ENCODE results near the gene RPS21. TPM values are rescaled to one million over a fixed set of nuclear protein-coding genes. Genes with fewer than 3 reads are reported as not detected.
A peak's percentile ranks its signal among the peaks of the same experiment; 100 is the strongest.

The RPS21 gene
- total RNA-seq, 1 donor from 2014 or later, result 1,737 TPM

DNA sequence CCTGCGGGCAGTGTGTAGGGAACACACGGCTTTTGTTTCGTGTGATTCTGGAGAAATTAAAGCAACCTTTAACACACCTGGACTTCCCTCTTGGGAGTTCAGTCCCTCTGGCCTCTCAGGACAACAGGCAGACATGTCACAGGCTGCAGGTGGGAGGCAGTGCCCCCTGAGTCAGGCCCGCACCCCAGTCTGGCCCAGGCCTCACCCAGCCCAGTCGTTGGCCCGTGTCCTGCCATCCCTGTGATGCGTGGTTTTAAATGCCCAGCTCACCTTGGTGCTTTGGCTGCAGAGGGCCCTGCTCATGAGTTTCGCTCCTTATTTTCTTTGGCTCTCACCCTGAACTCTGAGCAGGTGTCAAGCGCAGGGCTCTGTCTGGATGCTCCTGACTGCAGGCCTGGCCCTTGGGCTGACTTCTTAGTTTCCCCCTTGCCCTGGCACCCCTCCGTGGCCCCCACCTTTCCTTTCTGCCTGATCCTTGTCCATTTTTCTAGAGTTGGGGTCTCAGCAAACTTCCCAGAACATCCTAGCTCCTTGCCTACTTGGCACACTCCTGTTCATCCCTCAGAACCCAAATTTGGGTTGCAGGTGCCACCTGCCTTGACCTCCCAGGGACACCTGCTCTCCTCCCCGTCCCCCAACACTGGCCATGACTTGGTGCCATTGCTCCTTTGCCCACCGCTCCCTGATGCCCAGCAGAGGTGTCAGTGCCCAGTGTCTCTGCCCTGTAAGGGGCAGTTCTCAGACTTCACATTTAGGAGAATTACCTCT lies 22.4 kb downstream of the RPS21 start:
- Histone ChIP-seq H3K27me3 (ENCODE audit: control insufficient read depth, insufficient read depth, low read length) (no peaks in the 10 kb centered on the region), H3K36me3 (ENCODE audit: control insufficient read depth, insufficient read depth, low read length) (no peaks in the 10 kb centered on the region), H3K4me3 (ENCODE audit: low read depth, low read length) (no peak overlapping the region)
- FAIRE-seq (no peak), DNase-seq (ENCODE audit: low read depth) (no peak)
- TF ChIP-seq CTCF (IDR thresholded peaks at IDR 0.05; ENCODE audit: insufficient read depth, low read length, severe bottlenecking), result no peak

DNA sequence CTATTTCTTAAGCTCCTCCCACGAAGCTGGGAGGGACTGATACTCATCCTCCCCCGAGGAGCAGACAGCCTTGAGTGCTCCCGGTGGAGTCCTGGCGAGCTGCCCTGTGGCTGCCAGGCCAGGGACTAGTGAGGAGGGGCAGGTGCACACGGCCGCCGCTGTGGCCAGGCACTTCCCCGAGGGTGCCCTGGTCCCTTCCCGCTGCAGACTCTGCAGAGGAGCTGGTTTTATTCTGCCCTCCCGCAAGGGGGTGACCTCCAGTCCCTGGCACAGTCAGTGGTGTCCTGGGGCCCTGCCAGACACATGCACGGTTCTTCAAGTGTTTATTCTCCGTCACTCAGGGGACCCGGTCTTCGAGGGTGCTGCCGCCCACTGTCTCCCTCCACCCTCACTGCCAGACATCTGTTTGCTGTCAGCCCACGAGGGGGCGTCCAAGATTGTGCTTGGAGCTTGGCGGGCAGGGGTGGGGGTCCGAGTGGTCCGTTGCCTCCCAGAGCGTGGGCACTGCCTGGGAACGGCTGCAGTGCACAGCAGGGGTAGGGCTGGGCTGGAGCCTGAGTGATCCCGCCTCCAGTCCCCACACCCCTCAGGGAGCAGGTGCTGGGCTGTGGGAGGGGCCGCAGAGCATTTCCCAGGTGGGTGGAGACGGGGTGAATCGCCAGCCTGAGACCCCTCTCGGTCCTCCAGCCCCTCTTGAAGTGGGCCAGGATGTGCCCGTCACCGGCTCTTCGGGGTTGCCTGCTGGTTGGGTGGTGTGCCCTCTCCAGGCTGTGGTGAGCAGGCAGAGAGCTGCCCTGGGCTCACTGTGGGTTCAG lies 23.2 kb downstream of the RPS21 start:
- Histone ChIP-seq H3K36me3 (ENCODE audit: control insufficient read depth, insufficient read depth, low read length) (no peaks in the 10 kb centered on the region), H3K4me3 (ENCODE audit: low read depth, low read length) (no peak overlapping the region), H3K27me3 (ENCODE audit: control insufficient read depth, insufficient read depth, low read length) (no peaks in the 10 kb centered on the region)
- no peak for DNase-seq (ENCODE audit: low read depth)
- peak; percentile 59 for TF ChIP-seq CTCF (IDR thresholded peaks at IDR 0.05; ENCODE audit: insufficient read depth, low read length, severe bottlenecking)
- FAIRE-seq, result no peak

DNA sequence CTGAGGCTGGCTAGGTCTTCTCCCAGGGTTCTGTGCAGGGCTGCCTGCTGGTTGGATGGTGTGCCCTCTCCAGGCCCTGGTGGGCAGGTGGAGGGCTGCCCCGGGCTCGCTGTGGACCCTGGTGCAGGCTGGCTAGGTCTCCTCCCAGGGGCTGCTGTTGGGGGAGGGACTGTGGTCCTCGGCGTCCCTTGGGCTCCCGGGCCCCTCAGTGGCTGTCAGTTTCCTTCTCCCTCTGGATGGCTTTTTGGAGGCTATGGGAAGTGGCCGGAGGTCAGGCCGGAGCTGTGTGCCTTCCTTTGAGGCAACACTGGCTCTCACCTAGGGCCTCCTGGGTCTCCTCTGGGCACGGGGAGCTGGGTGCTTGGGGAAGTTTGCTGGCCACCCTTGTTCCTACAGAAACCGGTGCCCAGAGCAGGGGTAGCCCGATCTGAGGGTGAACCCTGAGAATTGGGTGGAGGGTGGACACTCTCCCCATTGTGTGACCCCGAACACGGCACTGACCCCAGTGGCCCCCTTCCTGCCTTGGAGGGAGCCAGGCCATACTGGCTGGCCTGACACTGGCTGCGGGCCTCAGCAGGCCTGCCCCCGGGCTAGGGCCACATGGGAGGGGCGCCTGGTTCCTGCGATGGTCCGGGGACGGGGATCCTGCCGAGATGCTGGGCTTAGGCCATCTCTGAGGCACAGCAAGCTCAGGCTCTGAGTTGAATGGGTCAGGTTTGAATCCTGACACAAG lies 24.0 kb downstream of the RPS21 start:
- Histone ChIP-seq H3K4me3 (ENCODE audit: low read depth, low read length) (no peak overlapping the region), H3K27me3 (ENCODE audit: control insufficient read depth, insufficient read depth, low read length) (no peaks in the 10 kb centered on the region), H3K36me3 (ENCODE audit: control insufficient read depth, insufficient read depth, low read length) (no peaks in the 10 kb centered on the region)
- FAIRE-seq (no peak), DNase-seq (ENCODE audit: low read depth) (no peak)
- no peak for TF ChIP-seq CTCF (IDR thresholded peaks at IDR 0.05; ENCODE audit: insufficient read depth, low read length, severe bottlenecking)

GRCh38 chr20:62411479-62412193 lies 24.7 kb downstream of the RPS21 start:
- DNase-seq (ENCODE audit: low read depth) (no peak), FAIRE-seq (no peak)
- no peaks in the 10 kb centered on the region for H3K36me3 ChIP-seq (ENCODE audit: control insufficient read depth, insufficient read depth, low read length)
- TF ChIP-seq CTCF (IDR thresholded peaks at IDR 0.05; ENCODE audit: insufficient read depth, low read length, severe bottlenecking), result no peak
- H3K27me3 ChIP-seq (ENCODE audit: control insufficient read depth, insufficient read depth, low read length), result no peaks in the 10 kb centered on the region
- no peak overlapping the region for H3K4me3 ChIP-seq (ENCODE audit: low read depth, low read length)

DNA sequence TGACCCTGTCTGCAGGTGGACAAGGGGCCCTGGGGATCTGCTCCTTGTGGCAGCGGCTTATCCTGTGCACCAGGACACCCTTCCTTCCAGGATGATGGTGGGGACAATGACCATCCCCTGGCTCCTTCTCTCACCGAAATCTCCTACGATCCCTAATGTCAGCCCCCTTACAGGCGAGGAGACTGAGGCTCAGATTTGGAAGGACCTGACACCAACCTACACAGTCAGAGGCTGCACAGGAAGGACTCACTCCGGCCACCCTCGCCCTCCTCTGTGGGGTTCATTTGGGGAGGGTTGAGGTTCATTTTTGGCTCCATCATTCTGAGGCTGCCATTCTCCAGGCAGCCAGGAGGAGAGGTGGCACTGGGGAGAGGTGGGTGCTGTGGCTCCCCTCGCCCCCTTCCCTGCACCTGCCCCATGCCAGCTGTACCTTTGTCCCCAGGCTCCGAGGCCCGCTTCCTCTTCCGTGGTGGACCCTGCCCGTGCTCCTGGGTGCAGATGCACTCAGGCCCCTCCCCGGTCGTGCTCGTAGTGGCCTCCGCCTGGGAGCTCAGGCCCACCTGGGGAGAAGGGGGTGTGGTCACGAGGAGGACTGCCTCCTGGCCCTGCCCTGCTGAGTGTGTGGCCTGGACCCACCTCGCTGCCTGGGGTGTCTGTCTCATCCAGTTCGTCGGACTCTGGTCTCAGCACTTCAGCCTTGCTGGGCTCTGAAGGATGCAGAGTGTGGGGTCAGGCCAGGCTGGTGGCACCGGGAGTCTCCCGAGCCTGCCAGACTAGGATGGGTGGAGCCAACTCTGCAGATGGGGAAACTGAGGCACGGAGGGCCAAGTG lies 25.5 kb downstream of the RPS21 start:
- Histone ChIP-seq H3K36me3 (ENCODE audit: control insufficient read depth, insufficient read depth, low read length) (no peaks in the 10 kb centered on the region), H3K4me3 (ENCODE audit: low read depth, low read length) (no peak overlapping the region), H3K27me3 (ENCODE audit: control insufficient read depth, insufficient read depth, low read length) (no peaks in the 10 kb centered on the region)
- DNase-seq (ENCODE audit: low read depth) (no peak), FAIRE-seq (no peak)
- no peak for TF ChIP-seq CTCF (IDR thresholded peaks at IDR 0.05; ENCODE audit: insufficient read depth, low read length, severe bottlenecking)

Measured in bronchial epithelial cell (primary cell).